ENCODE measurements around the gene LCNL1.
A peak's percentile ranks its signal among the peaks of the same experiment; 100 is the strongest.

LCNL1 gene

DNA sequence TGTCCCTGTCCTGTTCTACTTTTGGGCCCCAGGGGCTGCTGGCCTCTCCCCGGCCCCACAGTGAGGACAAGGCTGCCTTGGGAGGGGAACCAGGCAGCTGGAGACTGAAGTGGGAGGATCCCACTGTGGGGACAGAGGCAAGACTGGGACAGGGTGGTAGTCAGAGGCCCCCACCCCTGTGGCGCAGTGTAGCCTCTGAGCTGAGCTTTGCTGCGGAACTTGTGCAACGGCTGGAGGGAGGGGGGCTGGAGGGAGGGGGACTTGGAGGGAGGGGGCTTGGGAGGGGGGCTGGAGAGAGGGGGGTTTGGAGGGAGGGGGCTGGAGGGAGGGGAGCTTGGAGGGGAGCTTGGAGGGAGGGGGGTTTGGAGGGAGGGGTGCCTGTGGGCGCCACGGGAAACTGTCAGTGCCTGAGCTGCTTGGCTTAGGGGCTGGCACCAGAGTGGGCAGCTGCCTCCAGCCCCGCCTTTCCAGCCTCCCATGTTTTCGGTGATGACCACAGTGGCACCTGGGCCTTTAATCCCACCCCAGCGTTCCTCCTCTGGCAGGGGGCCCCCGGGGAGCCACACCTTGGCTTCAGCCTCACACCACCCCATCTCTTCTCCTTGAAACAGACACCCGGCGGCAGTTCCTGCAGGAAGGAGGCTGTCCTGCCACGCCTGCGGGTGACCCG, 51.4 kb downstream of the LCNL1 start:
- Histone ChIP-seq H3K9me3 (replicated peaks in 1 of 11) (no peaks in the 10 kb centered on the region), H4K20me1 (peaks cover 0 to 47% (median 35%) of the 10 kb centered on the region in 11 experiments; a peak in 19 of 22 replicates), H3K27me3 (no peaks in the 10 kb centered on the region), H3K4me3 (peak overlapping the region; percentile 46 to 84 (median 74); a peak in 19 of 20 replicates), H3K27ac (peak overlapping the region in 10 of 11 experiments; percentile 72 to 98 (median 94); a peak in 20 of 22 replicates), H3K9ac (peak overlapping the region; percentile 76 to 92 (median 88)), H3K4me1 (peaks cover 35 to 79% (median 70%) of the 10 kb centered on the region in 10 experiments), H3K36me3 (peaks cover 18 to 60% (median 40%) of the 10 kb centered on the region in 11 experiments), H3K4me2 (peak overlapping the region; percentile 91 to 100 (median 98))
- TF ChIP-seq Cebpa-rat (IDR thresholded peaks at IDR 0.05) = 0 out of 22 replicates have a peak, but pooled peaks of 2 of the 11 experiments have one; percentile 8 to 12

DNA sequence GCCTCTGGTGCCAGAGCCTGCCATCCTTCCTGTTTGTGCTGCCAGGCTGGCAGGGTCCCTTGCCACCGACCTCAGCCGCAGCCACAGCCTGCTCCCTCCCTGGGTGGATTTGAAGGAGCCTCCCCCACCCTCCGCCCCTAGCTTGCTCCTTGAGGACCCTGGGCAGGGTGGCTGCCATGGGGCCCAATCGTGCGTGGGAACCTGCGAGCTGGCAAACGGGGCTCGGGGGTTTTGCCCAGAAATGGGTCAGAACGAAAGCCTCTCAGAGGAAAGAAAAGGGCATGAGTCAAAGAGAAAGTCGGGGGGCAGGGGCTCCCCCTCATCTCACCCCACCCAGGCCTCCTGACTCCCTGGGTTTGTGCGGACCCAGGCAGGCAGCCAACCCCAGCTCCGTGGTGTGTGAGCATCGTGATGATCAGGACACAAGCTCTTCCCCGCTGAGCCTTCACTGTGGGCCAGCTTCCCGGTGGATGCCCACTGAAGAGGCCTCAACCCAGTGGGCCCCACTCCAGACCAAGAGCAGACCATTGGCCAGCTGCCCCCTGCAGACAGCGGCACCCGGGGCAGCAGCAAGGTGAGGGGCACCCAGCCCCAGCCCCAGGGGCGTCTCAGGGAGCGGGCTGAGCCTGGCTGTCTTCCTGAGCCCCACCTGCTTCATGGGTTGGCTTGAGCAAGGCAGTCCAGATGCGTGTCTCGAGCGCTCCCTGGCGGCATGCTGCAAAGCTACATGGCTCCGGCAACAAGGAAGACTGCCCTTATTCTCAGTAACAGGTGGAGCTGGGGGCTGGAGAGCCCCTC, 52.1 kb downstream of the LCNL1 start:
- Histone ChIP-seq H3K27ac (peak overlapping the region in 10 of 11 experiments; percentile 38 to 97 (median 78); a peak in 20 of 22 replicates), H3K9me3 (replicated peaks in 1 of 11) (no peaks in the 10 kb centered on the region), H3K27me3 (no peaks in the 10 kb centered on the region), H3K4me3 (peak overlapping the region; percentile 26 to 81 (median 62); a peak in 18 of 20 replicates), H4K20me1 (peaks cover 0 to 53% (median 41%) of the 10 kb centered on the region in 11 experiments; a peak in 19 of 22 replicates), H3K4me1 (peaks cover 34 to 76% (median 66%) of the 10 kb centered on the region in 10 experiments), H3K36me3 (peaks cover 26 to 63% (median 48%) of the 10 kb centered on the region in 11 experiments), H3K9ac (peak overlapping the region; percentile 42 to 82 (median 72)), H3K4me2 (peak overlapping the region; percentile 82 to 97 (median 92))
- no peak for TF ChIP-seq Cebpa-rat (IDR thresholded peaks at IDR 0.05)
